ENCODE data around the gene USP6NL. TPM values are rescaled to one million over a fixed set of nuclear protein-coding genes. Genes with fewer than 3 reads are reported as not detected.

USP6NL gene
- total RNA-seq, 1 experiment from 2014 or later: 38.7 TPM

DNA sequence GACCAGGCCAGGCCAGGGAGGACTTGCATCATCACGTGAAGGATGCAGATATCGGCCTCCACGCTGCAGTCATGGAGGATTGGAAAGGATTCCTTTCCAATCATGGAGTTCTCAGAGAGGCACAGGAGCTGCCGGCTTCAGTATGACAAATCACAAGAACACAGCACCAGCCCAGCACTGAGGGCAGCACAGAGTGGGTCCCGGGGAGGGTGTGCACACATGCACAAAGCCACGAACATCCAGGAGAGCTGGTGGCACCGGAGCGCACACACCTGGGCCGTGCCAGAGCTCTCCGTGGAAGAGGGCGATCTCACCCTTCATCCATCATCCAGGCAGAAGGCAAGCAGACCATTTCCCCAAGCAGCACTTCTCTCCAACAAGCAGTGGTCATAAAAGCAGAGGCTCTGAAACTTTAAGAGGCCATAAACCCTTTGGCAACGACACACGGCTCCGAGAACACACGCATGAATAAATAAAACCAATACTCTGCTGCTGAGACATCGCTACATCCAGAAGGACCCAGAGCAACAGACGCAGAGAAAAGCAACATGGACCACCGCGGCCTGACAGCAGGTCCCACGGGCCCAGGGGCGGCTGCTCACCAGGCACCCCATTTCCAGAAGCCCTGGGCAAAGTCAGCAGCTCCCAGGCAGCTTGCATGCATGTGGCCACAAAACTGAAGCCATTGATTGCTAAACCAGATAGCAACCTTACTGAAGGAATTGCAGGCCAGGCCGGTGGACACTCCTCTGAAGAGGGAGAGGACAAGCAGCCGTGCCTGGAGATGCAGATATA is 180.8 kb downstream of the USP6NL start:
- Histone ChIP-seq H3K4me3 (ENCODE audit: low read depth, low read length, poor library complexity, severe bottlenecking) (no peak overlapping the region), H3K27ac (ENCODE audit: low read depth, low read length, poor library complexity, severe bottlenecking) (no peak overlapping the region), H3K9me3 (ENCODE audit: low read depth, low read length, poor library complexity, severe bottlenecking) (no peaks in the 10 kb centered on the region), H3K4me1 (ENCODE audit: insufficient read depth, low read length, poor library complexity, severe bottlenecking) (no peaks in the 10 kb centered on the region), H3K36me3 (ENCODE audit: insufficient read depth, low read length, poor library complexity, severe bottlenecking) (no peaks in the 10 kb centered on the region), H3K27me3 (replicated peaks; ENCODE audit: insufficient read depth, low read depth, low read length, poor library complexity) (no peaks in the 10 kb centered on the region)
- DNase-seq (ENCODE audit: low spot score): no peak
- CTCF ChIA-PET: no interaction called here
- TF ChIP-seq, protein P1, sequence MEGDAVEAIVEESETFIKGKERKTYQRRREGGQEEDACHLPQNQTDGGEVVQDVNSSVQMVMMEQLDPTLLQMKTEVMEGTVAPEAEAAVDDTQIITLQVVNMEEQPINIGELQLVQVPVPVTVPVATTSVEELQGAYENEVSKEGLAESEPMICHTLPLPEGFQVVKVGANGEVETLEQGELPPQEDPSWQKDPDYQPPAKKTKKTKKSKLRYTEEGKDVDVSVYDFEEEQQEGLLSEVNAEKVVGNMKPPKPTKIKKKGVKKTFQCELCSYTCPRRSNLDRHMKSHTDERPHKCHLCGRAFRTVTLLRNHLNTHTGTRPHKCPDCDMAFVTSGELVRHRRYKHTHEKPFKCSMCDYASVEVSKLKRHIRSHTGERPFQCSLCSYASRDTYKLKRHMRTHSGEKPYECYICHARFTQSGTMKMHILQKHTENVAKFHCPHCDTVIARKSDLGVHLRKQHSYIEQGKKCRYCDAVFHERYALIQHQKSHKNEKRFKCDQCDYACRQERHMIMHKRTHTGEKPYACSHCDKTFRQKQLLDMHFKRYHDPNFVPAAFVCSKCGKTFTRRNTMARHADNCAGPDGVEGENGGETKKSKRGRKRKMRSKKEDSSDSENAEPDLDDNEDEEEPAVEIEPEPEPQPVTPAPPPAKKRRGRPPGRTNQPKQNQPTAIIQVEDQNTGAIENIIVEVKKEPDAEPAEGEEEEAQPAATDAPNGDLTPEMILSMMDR (conservative IDR thresholded peaks at IDR 0.05; ENCODE audit: low read depth, low read length): no peak
- no peak for TF ChIP-seq EZH2 (IDR thresholded peaks at IDR 0.05; ENCODE audit: borderline replicate concordance, low read depth, low read length, poor library complexity, severe bottlenecking)
- POLR2A ChIA-PET (ENCODE audit: low non-redundant PET): no interaction called here
- intact Hi-C loops (cut with micrococcal nuclease; ENCODE audit: unreplicated experiment): no loop called here
- BruUV-seq (replicated peaks): no TSS peak

- intact Hi-C loops (cut with micrococcal nuclease; ENCODE audit: unreplicated experiment): no loop called here
- POLR2A ChIA-PET (ENCODE audit: low non-redundant PET): no interaction called here
- H3K4me3 ChIP-seq (ENCODE audit: low read depth, low read length, poor library complexity, severe bottlenecking): no peak overlapping the region
- no peak for DNase-seq (ENCODE audit: low spot score)
- H3K27me3 ChIP-seq (replicated peaks; ENCODE audit: insufficient read depth, low read depth, low read length, poor library complexity): no peaks in the 10 kb centered on the region
- H3K27ac ChIP-seq (ENCODE audit: low read depth, low read length, poor library complexity, severe bottlenecking): no peak overlapping the region
- H3K36me3 ChIP-seq (ENCODE audit: insufficient read depth, low read length, poor library complexity, severe bottlenecking): no peaks in the 10 kb centered on the region
- BruUV-seq (replicated peaks): no TSS peak
- no peaks in the 10 kb centered on the region for H3K9me3 ChIP-seq (ENCODE audit: low read depth, low read length, poor library complexity, severe bottlenecking)
- no peaks in the 10 kb centered on the region for H3K4me1 ChIP-seq (ENCODE audit: insufficient read depth, low read length, poor library complexity, severe bottlenecking)
- CTCF ChIA-PET: no interaction called here
- no peak for TF ChIP-seq EZH2 (IDR thresholded peaks at IDR 0.05; ENCODE audit: borderline replicate concordance, low read depth, low read length, poor library complexity, severe bottlenecking)
- TF ChIP-seq, protein P1 (conservative IDR thresholded peaks at IDR 0.05; ENCODE audit: low read depth, low read length): no peak
These were observed 181.9 kb downstream of the USP6NL start for GRCh38 chr10:11429439-11430052.

DNA sequence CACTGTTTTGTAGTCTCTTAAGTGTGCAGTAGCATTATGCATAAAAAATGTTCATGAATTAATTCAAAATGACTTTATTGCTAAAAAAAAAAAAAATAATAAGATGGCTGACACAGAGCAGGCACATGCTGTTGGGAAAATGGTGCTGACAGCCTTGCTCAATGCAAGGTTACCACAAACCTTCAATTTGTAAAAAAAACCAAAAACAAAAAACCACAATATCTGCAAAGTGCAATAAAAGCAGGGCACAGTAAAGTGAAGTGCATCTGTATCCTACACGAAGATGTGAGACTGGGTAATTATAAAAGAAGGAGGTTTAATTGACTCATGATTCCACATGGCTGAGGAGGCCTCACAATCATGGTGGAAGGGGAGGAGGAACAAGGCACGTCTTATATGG is 185.8 kb downstream of the USP6NL start:
- ChIA-PET POLR2A (ENCODE audit: low non-redundant PET) (no interaction called here), CTCF (no interaction called here)
- intact Hi-C loops (cut with micrococcal nuclease; ENCODE audit: unreplicated experiment): no loop called here
- BruUV-seq (replicated peaks): no TSS peak
- Histone ChIP-seq H3K4me3 (ENCODE audit: low read depth, low read length, poor library complexity, severe bottlenecking) (no peak overlapping the region), H3K27ac (ENCODE audit: low read depth, low read length, poor library complexity, severe bottlenecking) (no peak overlapping the region), H3K9me3 (ENCODE audit: low read depth, low read length, poor library complexity, severe bottlenecking) (no peaks in the 10 kb centered on the region), H3K36me3 (ENCODE audit: insufficient read depth, low read length, poor library complexity, severe bottlenecking) (no peaks in the 10 kb centered on the region), H3K4me1 (ENCODE audit: insufficient read depth, low read length, poor library complexity, severe bottlenecking) (no peaks in the 10 kb centered on the region), H3K27me3 (replicated peaks; ENCODE audit: insufficient read depth, low read depth, low read length, poor library complexity) (no peaks in the 10 kb centered on the region)
- TF ChIP-seq EZH2 (IDR thresholded peaks at IDR 0.05; ENCODE audit: borderline replicate concordance, low read depth, low read length, poor library complexity, severe bottlenecking): no peak
- TF ChIP-seq, protein P1 (conservative IDR thresholded peaks at IDR 0.05; ENCODE audit: low read depth, low read length): no peak
- DNase-seq (ENCODE audit: low spot score): no peak

All from A673 (cell line).